ENCODE results near the gene ADAM21.

DNA sequence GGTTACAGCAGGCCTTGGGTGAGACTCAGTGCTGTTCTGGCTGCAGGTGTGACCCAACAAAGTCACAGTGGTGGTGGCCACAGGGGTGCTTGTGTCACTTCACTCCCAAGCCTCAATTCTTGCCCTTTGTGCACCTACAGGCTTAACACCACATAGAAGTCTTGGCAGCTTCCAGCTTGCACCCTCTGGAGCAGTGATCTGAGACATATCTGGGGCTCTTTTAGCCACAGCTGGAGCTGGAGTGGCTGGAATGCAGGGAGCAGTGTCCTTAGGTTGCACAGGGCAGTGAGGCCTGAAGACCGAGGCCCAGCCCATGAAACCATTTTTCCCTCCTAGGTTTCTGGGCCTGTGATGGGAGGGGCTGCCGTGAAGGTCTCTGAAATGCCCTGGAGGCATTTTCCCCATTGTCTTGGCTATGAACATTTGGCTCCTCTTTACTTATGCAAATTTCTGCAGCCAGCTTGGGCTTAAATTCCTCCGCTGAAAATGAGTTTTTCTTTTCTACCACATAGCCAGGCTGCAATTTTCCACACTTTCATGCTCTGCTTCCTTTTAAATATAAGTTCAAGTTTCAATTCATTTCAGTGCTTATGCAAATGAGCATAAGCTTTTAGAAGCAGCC lies 37.7 kb downstream of the ADAM21 start:
- TF ChIP-seq POLR2A (IDR thresholded peaks at IDR 0.05) = no peak
- TF ChIP-seq, protein P1, sequence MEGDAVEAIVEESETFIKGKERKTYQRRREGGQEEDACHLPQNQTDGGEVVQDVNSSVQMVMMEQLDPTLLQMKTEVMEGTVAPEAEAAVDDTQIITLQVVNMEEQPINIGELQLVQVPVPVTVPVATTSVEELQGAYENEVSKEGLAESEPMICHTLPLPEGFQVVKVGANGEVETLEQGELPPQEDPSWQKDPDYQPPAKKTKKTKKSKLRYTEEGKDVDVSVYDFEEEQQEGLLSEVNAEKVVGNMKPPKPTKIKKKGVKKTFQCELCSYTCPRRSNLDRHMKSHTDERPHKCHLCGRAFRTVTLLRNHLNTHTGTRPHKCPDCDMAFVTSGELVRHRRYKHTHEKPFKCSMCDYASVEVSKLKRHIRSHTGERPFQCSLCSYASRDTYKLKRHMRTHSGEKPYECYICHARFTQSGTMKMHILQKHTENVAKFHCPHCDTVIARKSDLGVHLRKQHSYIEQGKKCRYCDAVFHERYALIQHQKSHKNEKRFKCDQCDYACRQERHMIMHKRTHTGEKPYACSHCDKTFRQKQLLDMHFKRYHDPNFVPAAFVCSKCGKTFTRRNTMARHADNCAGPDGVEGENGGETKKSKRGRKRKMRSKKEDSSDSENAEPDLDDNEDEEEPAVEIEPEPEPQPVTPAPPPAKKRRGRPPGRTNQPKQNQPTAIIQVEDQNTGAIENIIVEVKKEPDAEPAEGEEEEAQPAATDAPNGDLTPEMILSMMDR (IDR thresholded peaks at IDR 0.05) = no peak
